Stimulated activated CD4-positive, alpha-beta T cell treated with anti-CD3 and anti-CD28 coated beads, TNF-alpha, amount 100 ng/mL, for 24 hours (primary cell): ENCODE results near the gene WIF1.

ENCODE experiments used
- DNase-seq, 3 experiments: peaks; one replicate each; pipeline ENCODE4 v3.0.0-alpha.2; 2020; ENCODE audit warnings: low read depth in 3 of 3

The WIF1 gene

GRCh38 chr12:65122703-65123102 lies 1.6 kb upstream of the WIF1 start:
- no peak for DNase-seq

DNA sequence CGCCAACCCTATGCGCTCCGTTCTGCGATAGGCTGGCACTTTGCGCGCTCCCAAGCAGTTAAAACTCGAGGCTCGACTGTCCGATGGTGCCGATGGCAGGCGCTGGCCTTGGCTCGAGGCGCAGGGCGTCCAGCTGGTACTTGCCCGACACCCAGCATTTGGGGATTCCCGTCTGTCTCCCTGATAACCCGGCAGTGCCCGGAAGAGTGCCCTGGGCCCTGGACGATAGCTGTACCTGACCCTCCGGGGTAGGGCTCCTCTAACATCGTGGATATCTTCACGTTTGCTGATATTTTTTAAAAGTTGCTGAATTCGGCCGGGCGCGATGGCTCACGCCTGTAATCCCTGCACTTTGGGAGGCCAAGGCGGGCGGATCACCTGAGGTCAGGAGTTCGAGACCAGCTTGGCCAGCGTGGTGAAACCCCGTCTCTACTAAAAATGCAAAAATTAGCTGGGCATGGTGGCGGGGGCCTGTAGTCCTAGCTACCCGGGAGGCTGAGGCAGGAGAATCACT lies 908 bp upstream of the WIF1 start:
- no peak for DNase-seq

DNA sequence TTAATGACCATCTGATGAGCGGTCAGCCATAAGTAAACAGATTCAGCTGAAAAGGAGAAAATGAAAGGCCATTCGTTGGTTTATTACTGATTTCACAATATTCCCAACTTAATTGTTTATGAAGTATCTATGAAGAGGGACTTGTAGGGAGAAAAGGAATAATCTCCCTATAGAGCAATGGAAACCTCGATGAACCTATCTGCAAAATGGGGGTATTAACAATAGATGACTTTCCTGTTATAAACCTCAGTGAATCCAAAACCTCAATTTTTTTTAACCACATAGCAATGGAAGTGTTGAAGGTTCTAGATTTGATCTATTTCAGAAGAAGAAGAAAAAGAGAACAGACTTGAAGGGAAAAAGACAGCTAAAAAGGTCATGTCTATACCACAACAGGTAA lies 2.0 kb downstream of the WIF1 start:
- DNase-seq = no peak

DNA sequence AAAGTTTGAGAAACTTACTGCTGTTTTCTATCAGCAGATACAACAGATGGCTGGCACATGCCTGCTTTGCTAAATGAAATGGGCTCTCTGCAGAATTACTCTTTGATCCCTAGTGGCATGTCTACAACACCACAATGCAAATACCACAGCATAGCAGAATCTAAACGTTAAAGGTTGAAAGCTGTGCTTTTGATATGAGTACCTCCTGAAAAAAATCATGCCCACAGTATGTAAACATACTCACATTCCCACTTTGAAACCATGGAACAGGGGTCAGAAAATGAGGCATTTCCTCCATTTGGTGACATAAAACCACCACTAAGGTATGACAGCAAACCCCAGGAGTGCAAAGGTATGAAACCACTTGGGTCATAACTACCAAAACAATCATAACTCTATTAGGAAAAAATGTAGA lies 7.5 kb downstream of the WIF1 start:
- no peak for DNase-seq

- DNase-seq = no peak
These were observed 14.2 kb downstream of the WIF1 start for GRCh38 chr12:65106948-65107347.

- DNase-seq = no peak
These were observed 21.0 kb downstream of the WIF1 start for GRCh38 chr12:65100140-65100539.

- DNase-seq = no peak
These were observed 21.9 kb downstream of the WIF1 start for GRCh38 chr12:65099182-65099581.

GRCh38 chr12:65098364-65098763 lies 22.7 kb downstream of the WIF1 start:
- no peak for DNase-seq

GRCh38 chr12:65094722-65095121 lies 26.4 kb downstream of the WIF1 start:
- DNase-seq = no peak

- DNase-seq = no peak
These were observed 27.5 kb downstream of the WIF1 start for GRCh38 chr12:65093606-65094005.

GRCh38 chr12:65090461-65090860 lies 30.6 kb downstream of the WIF1 start:
- no peak for DNase-seq

DNA sequence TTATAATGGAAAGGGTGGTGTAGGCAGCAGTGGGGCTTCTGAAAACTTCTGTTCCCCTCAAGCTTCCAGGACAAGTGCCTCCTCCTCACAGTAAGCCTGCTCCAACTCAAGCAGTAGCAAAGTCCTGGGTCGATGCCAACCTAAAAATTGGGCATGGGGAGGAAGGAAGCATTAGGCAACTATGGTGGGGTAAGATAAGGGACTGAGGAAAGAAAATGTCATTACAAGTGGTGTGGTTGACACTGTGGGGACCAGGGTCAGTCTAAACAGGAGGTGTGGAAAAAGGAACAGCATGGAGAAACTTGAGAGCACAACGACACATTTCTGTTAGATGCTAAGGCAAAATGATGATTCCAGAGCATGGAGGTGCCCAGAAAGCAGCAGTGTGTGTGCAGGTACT lies 34.9 kb downstream of the WIF1 start:
- no peak for DNase-seq

DNA sequence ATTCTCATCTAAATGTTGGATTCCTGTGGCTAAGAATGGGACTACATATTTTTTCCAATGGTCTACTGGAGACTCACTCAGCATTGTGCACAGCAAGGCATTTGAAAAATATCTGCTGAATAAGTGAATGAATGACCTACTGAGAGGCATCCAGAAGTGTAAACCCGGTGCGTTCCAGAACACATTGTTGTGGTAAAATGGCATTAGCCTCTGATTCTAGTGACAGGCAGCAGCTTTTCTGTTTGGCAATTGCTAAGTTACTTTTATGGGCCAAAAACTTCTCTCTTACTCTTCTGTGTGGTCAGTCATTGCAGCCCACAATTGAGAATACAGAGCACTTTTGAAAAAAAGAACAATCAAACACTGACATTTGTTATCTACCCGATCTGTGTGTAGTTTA lies 36.5 kb downstream of the WIF1 start:
- no peak for DNase-seq

GRCh38 chr12:65083581-65083980 lies 37.5 kb downstream of the WIF1 start:
- DNase-seq = no peak

DNA sequence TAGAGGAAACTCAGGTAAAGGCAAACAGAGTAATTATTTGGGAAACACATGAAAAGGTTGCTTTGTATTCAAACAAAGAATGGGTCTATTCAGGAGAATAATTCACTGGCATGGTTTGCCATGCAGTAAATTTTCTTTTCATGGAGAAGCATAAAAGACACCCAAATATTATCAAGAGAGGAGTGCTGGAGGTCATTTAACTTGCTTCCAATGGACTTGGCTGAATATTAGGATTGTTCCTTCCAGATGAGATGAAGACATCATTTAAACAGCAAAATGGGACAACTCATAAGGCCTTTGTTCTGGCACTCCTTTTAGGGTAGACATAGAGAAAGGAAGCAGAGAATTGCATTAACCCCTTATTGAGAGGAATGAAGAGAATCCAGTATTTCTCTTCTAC lies 38.7 kb downstream of the WIF1 start:
- no peak for DNase-seq

- no peak for DNase-seq
These were observed 39.6 kb downstream of the WIF1 start for GRCh38 chr12:65081496-65081895.

DNA sequence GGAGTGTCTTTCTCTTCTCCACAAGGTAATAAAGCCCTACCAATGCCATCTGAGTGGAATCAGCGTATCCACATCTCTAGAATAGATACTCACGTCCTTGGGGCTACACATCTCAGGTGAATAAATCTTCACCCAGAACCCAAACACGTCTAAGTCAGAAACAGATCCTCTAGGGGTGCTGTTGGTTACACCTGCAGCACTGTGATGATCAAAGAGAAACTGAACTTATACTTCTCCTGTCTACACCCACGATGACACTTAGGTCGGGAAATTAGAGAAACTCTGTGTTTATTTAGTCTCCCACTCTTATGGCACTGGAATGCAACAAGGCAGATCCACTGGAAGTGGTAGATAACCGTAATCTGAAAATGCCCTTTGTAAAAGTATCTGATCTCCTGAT lies 46.2 kb downstream of the WIF1 start:
- DNase-seq = no peak

- DNase-seq = no peak
These were observed 51.8 kb downstream of the WIF1 start for GRCh38 chr12:65069336-65069735.

DNA sequence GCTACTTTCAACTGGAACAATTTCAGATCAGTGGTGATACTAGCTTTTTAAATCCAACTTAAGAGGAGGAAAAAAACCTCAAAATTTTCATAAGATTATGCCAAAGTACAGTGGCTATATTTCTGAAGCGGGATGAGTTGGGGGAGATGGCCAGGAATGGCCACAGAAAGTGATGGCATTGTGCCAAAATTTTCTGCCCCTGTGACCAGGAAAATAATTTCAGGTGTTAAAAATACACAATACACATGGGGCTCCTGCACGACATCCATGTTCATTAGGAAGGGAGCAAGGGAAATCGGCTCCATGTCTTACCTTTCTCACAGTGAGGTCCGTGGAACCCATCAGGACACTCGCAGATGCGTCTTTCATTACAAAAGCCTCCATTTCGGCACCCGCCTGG lies 53.7 kb downstream of the WIF1 start:
- DNase-seq = no peak

DNA sequence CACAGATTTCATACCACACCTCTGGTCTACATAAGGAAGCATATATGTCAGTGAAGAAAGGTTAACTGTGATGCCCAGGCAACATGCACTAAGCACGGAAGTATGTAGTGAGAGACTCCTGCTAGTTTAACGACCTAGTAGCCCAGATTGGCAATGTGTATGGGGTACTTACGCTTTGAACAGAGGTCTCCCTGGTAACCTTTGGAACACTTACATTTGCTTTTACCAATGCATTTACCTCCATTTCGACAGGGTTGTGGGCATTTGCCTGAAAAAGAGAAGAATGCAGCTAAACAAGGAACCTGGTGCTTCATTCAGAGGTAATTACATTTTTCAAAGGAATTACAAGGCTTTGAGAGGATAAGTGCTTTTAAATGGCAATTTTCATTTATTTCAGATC lies 65.2 kb downstream of the WIF1 start:
- no peak for DNase-seq

DNA sequence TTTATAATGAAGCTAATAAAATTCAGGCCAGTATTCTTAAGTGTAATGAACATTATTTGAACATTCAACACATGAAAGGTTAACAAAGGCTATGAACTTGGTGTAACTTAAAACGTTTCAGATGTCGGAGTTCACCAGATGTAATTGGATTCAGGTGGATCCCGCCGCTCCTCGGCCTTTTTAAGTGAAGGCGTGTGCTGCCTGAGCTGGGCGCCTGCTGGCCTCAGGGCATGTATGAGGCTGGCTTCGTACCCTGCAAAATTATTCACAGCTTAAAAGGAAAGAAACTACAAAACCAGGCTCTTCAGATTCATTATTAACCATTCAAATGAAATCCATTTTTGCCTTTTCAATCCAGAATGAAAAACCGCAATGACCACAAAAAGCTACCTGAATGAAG lies 69.9 kb downstream of the WIF1 start:
- no peak for DNase-seq

DNA sequence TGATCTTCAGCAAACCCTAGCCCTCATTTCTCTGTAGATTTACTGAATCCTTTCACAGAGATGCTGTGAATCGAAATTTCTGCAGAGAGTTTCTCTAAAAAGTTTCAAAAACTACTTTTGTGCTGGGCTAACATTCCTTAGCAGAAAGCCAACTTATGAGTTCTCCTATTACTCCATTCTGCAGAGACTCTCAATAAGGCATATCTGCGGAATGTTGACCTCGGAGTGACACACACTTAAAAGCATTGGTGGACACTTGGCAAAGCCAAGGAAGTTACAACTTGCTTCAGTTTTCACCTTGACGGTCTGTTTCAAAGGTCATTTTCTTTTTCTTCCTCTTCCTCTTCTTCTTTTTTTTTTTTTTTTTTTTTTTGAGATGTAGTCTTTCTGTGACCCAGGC lies 75.8 kb downstream of the WIF1 start:
- no peak for DNase-seq

- DNase-seq = no peak
These were observed 81.8 kb downstream of the WIF1 start for GRCh38 chr12:65039301-65039700.

DNA sequence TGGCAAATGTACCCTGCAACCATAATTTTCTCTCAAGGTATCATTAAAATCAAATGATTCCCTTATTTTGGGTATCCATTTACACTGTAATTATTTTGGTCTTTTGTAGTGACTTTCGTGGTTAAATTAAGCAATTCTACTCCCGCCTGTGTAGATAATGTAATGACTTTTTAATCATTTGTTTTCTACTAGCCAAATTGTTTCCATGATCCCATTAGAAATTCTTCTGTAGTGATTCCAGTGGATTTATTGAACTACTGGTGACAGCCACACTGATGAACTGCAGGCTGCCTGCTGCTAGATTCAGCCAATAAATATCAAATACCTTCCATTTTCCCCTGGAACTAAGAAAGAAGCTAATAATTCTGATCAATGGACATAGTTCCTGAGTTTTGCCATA lies 96.0 kb downstream of the WIF1 start:
- no peak for DNase-seq

GRCh38 chr12:65023485-65023884 lies 97.6 kb downstream of the WIF1 start:
- DNase-seq = no peak
